IMR-90 (cell line): ENCODE measurements around the gene IL24. TPM values are rescaled to one million over a fixed set of nuclear protein-coding genes. Genes with fewer than 3 reads are reported as not detected.
A peak's percentile ranks its signal among the peaks of the same experiment; 100 is the strongest.

Experiments used
- ATAC-seq: fragments of 200-7000 bp; cut with Tn5 transposase; 2 replicates; pipeline ENCODE4 v1.9.1; 2020; ENCODE audit warnings: low read depth, mild to moderate bottlenecking, moderate library complexity
- BruUV-seq: library from RNA; stranded (reverse); fragments of 400-500 nt; replicated peaks from 2 replicates; lab custom pipeline; 2021; lab: Mats Ljungman, UMichigan
- CTCF ChIA-PET: fragments of 300-600 bp; formaldehyde crosslinking; extraction: SDS; loops from one replicate; lab custom pipeline; 2021; ENCODE audit warnings: antibody characterized with exemption; lab: Yijun Ruan, JAX
- POLR2A ChIA-PET: fragments of 300-600 bp; sonication (Branson Sonifier 250); formaldehyde crosslinking; loops from one replicate; lab custom pipeline; 2022; ENCODE audit warnings: antibody characterized with exemption; ENCODE audit not compliant: unreplicated experiment; lab: Charles Lee
- DNase-seq: peaks from one replicate; pipeline ENCODE4 v3.0.0; 2013
- H2AFZ ChIP-seq: replicated peaks from 2 replicates; pipeline ENCODE3; 2013; ENCODE audit warnings: low read length, mild to moderate bottlenecking; ENCODE audit not compliant: poor library complexity
- H2AK5ac ChIP-seq: 2 replicates; pipeline ENCODE4 v1.6.1; 2013; ENCODE audit warnings: low read depth, low read length, inconsistent platforms
- H2AK9ac ChIP-seq: replicated peaks from 2 replicates; pipeline ENCODE3; 2013; ENCODE audit warnings: mild to moderate bottlenecking, low read depth, low read length, moderate library complexity; ENCODE audit not compliant: poor library complexity
- H2BK120ac ChIP-seq: 2 replicates; pipeline ENCODE4 v1.6.1; 2013; ENCODE audit warnings: low read depth, low read length, inconsistent platforms
- H2BK15ac ChIP-seq: 3 replicates; pipeline ENCODE4 v1.6.1; 2013; ENCODE audit warnings: low read depth, low read length, inconsistent platforms
- H2BK20ac ChIP-seq: 2 replicates; pipeline ENCODE4 v1.6.1; 2013; ENCODE audit warnings: low read depth, mild to moderate bottlenecking, inconsistent platforms, low read length, moderate library complexity
- H2BK5ac ChIP-seq: 2 replicates; pipeline ENCODE4 v1.6.1; 2013; ENCODE audit warnings: mild to moderate bottlenecking, low read depth, low read length, inconsistent platforms; ENCODE audit not compliant: poor library complexity, severe bottlenecking
- H3K14ac ChIP-seq: replicated peaks from 2 replicates; pipeline ENCODE4 v1.6.1; 2013; ENCODE audit warnings: low read depth, low read length, inconsistent platforms
- H3K18ac ChIP-seq: 2 replicates; pipeline ENCODE4 v1.6.1; 2013; ENCODE audit warnings: low read depth, low read length, control low read depth
- H3K23ac ChIP-seq: 2 replicates; pipeline ENCODE4 v1.6.1; 2013; ENCODE audit warnings: low read depth, low read length, inconsistent platforms
- H3K27ac ChIP-seq: 2 replicates; pipeline ENCODE4 v1.5.1; 2013; ENCODE audit warnings: mild to moderate bottlenecking, control low read depth, low read length; ENCODE audit not compliant: insufficient read depth
- H3K27me3 ChIP-seq: 2 replicates; pipeline ENCODE4 v1.6.1; 2013; ENCODE audit warnings: low read length; ENCODE audit not compliant: control insufficient read depth, insufficient read depth
- H3K36me3 ChIP-seq: 2 replicates; pipeline ENCODE4 v1.6.1; 2013; ENCODE audit warnings: low read length, mixed read lengths; ENCODE audit not compliant: control insufficient read depth, insufficient read depth
- H3K4ac ChIP-seq: 2 replicates; pipeline ENCODE4 v1.6.1; 2013; ENCODE audit warnings: low read depth, low read length, inconsistent platforms
- H3K4me1 ChIP-seq: 2 replicates; pipeline ENCODE4 v1.6.1; 2013; ENCODE audit warnings: low read length, mixed read lengths; ENCODE audit not compliant: control insufficient read depth, insufficient read depth
- H3K4me2 ChIP-seq: 2 replicates; pipeline ENCODE4 v1.6.1; 2013; ENCODE audit warnings: low read depth, mild to moderate bottlenecking, control low read depth, low read length, moderate library complexity
- H3K4me3 ChIP-seq: 2 replicates; pipeline ENCODE4 v1.5.1; 2013; ENCODE audit warnings: low read depth, mild to moderate bottlenecking, control low read depth, low read length, moderate library complexity; ENCODE audit not compliant: insufficient read depth
- H3K56ac ChIP-seq: 2 replicates; pipeline ENCODE4 v1.6.1; 2013; ENCODE audit warnings: low read length, inconsistent platforms; ENCODE audit not compliant: insufficient read depth; ENCODE audit errors: extremely low read depth
- H3K79me1 ChIP-seq, 2 experiments: 2 replicates each; pipeline ENCODE4 v1.6.1; 2013; ENCODE audit warnings: low read length in 2 of 2, inconsistent platforms in 1 of 2, low read depth in 1 of 2
- H3K9ac ChIP-seq: 2 replicates; pipeline ENCODE4 v1.6.1; 2013; ENCODE audit warnings: low read depth, low read length, control low read depth
- H3K9me1 ChIP-seq: 2 replicates; pipeline ENCODE4 v1.6.1; 2013; ENCODE audit warnings: low read length, inconsistent platforms; ENCODE audit not compliant: insufficient read depth
- H3K9me3 ChIP-seq: 2 replicates; pipeline ENCODE4 v1.6.1; 2013; ENCODE audit warnings: low read length; ENCODE audit not compliant: control insufficient read depth, insufficient read depth
- H4K20me1 ChIP-seq: 2 replicates; pipeline ENCODE4 v1.6.1; 2013; ENCODE audit warnings: low read length, inconsistent platforms; ENCODE audit not compliant: insufficient read depth
- H4K5ac ChIP-seq: 2 replicates; pipeline ENCODE4 v1.6.1; 2013; ENCODE audit warnings: mild to moderate bottlenecking, low read depth, low read length, control low read depth
- H4K8ac ChIP-seq, 2 experiments: 2 replicates each; pipeline ENCODE4 v1.6.1; 2013; ENCODE audit warnings: low read depth in 2 of 2, low read length in 2 of 2, control low read depth in 1 of 2, inconsistent platforms in 1 of 2
- H4K91ac ChIP-seq: 2 replicates; pipeline ENCODE4 v1.6.1; 2013; ENCODE audit warnings: low read depth, low read length, inconsistent platforms; ENCODE audit not compliant: insufficient read depth
- CEBPB ChIP-seq: IDR thresholded peaks from 2 replicates; pipeline ENCODE4 v1.6.1; 2012; ENCODE audit warnings: low read depth, low read length, improper control_type of control experiment
- CTCF ChIP-seq: conservative IDR thresholded peaks from 2 replicates; pipeline ENCODE4 v1.5.1; 2012; ENCODE audit warnings: mild to moderate bottlenecking, low read depth, low read length, improper control_type of control experiment
- MXI1 ChIP-seq: IDR thresholded peaks from 2 replicates; pipeline ENCODE4 v1.6.1; 2012; ENCODE audit warnings: low read depth, mild to moderate bottlenecking, low read length, moderate library complexity, borderline replicate concordance
- POLR2A ChIP-seq: IDR thresholded peaks from 2 replicates; pipeline ENCODE4 v1.6.1; 2012; ENCODE audit warnings: mild to moderate bottlenecking, low read depth, low read length
- RCOR1 ChIP-seq: IDR thresholded peaks from 2 replicates; pipeline ENCODE4 v1.6.1; 2012; ENCODE audit warnings: mild to moderate bottlenecking, low read length, improper control_type of control experiment; ENCODE audit not compliant: insufficient replicate concordance
- WGBS, 2 experiments: methylation state at CpG; one replicate each; pipeline versions ENCODE4 v1.1.5 to v1.1.7; 2013; ENCODE audit warnings: missing lambda C conversion rate in 2 of 2; ENCODE audit not compliant: insufficient read length in 1 of 2; ENCODE audit errors: extremely low coverage in 2 of 2; 5-methylcytosine and 5-hydroxymethylcytosine counted together
- dilution Hi-C: fragments of 300-500 bp; cut with HindIII; formaldehyde crosslinking; loops from one replicate; pipeline ENCODE4 v1.14.3; 2018; ENCODE audit warnings: low sequenced_read_pairs; ENCODE audit not compliant: unreplicated experiment
- in situ Hi-C: fragments of 300-500 bp; cut with MboI; formaldehyde crosslinking; loops from 3 replicates; pipeline ENCODE4 v1.14.3; 2019; ENCODE audit warnings: low sequenced_read_pairs, inconsistent platforms, mixed read lengths
- intact Hi-C: fragments of 100-400 bp; cut with micrococcal nuclease; formaldehyde crosslinking; loops from 2 replicates; pipeline ENCODE4 v1.10.0; 2022
- polyA plus RNA-seq, 3 experiments: library from polyadenylated mRNA; depleted of rRNA; stranded (reverse); fragments of >200 nt; gene quantifications; 2 replicates each; pipeline ENCODE4 v1.2.3, GENCODE V29; 2012; ENCODE audit warnings: low replicate concordance in 1 of 3
- total RNA-seq: library from RNA; depleted of rRNA; stranded (reverse); fragments of >200 nt; gene quantifications from 2 replicates; pipeline ENCODE4 v1.2.3, GENCODE V29; 2012

IL24 gene
- total and polyA plus RNA-seq, 2 of the 4 experiments (the other 2 are of a cell fraction), result 0.12 to 0.18 TPM

- no CpG with 5 or more reads among the region's 2 CpGs for WGBS, 2 experiments
Measured at GRCh38 chr1:206866062-206866461, 31.2 kb upstream of the IL24 start.

More at GRCh38 chr1:206866062-206866461, 31.2 kb upstream of the IL24 start:
- H3K4me3 ChIP-seq, result no peak overlapping the region
- intact Hi-C loops, result no loop called here
- dilution Hi-C loops, result no loop called here
- no peak for TF ChIP-seq MXI1
- no peak for TF ChIP-seq POLR2A
- TF ChIP-seq RCOR1, result no peak
- no peak for TF ChIP-seq CEBPB
- no peak for TF ChIP-seq CTCF
- H3K27me3 ChIP-seq, result peaks cover 3% of the 10 kb centered on the region; the same call in 1 of the 2 replicates
- no peaks in the 10 kb centered on the region for H4K20me1 ChIP-seq
- H2BK20ac ChIP-seq, result peak overlapping the region; percentile 91
- in situ Hi-C loops, result no loop called here
- no TSS peak for BruUV-seq
- H2BK120ac ChIP-seq, result peak overlapping the region; percentile 91; the same call in 1 of the 2 replicates
- DNase-seq (peak; percentile 51), ATAC-seq (no peak; the same call in none of the 2 replicates)
- H4K5ac ChIP-seq, result peak overlapping the region; percentile 41; the same call in 1 of the 2 replicates
- H4K8ac ChIP-seq, result peak overlapping the region in 1 of 2 experiments; percentile 65; a peak in 1 of 4 replicates
- H3K14ac ChIP-seq, result peak overlapping the region; percentile 73
- H3K56ac ChIP-seq, result peak overlapping the region; percentile 59; the same call in 1 of the 2 replicates
- peak overlapping the region; percentile 61; the same call in 2 of the 3 replicates for H2BK15ac ChIP-seq
- H3K79me1 ChIP-seq, result no peaks in the 10 kb centered on the region
- H3K27ac ChIP-seq, result no peak overlapping the region
- ChIA-PET POLR2A (interaction anchor here (0.6 kb wide), 1 partner anchor 27 kb away, joined by 14 read pairs; no protein-coding TSS in a partner anchor), CTCF (interaction anchor here (1.1 kb wide), 3 partner anchors 20 to 22 kb away, joined by 3 to 4 read pairs (median 3); no protein-coding TSS in a partner anchor)
- H3K4ac ChIP-seq, result peak overlapping the region; percentile 91
- H3K9me1 ChIP-seq, result peaks cover 12% of the 10 kb centered on the region
- H3K4me2 ChIP-seq, result no peak overlapping the region
- no peaks in the 10 kb centered on the region for H3K9me3 ChIP-seq
- no peaks in the 10 kb centered on the region for H3K36me3 ChIP-seq
- H2AFZ ChIP-seq, result peak overlapping the region; percentile 8
- H3K4me1 ChIP-seq, result peaks cover 6% of the 10 kb centered on the region
- no peak overlapping the region for H2AK9ac ChIP-seq
- H3K23ac ChIP-seq, result peak overlapping the region; percentile 67; the same call in 1 of the 2 replicates
- H2BK5ac ChIP-seq, result peak overlapping the region; percentile 63
- peak overlapping the region; percentile 46; the same call in 1 of the 2 replicates for H4K91ac ChIP-seq
- H2AK5ac ChIP-seq, result peak overlapping the region; percentile 77; the same call in 1 of the 2 replicates
- no peak overlapping the region for H3K9ac ChIP-seq
- H3K18ac ChIP-seq, result no peak overlapping the region
